HEK293T (cell line): ENCODE results near the gene ST6GAL1.

ENCODE experiments used
- ARNT ChIP-seq: fragments of 450-650 bp; IDR thresholded peaks from 2 replicates; pipeline ENCODE4 v1.6.1; 2017; ENCODE audit warnings: mild to moderate bottlenecking
- BHLHE40 ChIP-seq: fragments of 450-650 bp; IDR thresholded peaks from 2 replicates; pipeline ENCODE4 v1.6.1; 2016; ENCODE audit warnings: mild to moderate bottlenecking, moderate library complexity, borderline replicate concordance
- ELF4 ChIP-seq: fragments of 450-650 bp; IDR thresholded peaks from 2 replicates; pipeline ENCODE4 v1.6.1; 2017; ENCODE audit warnings: antibody characterized with exemption
- FOXK2 ChIP-seq: fragments of 450-650 bp; IDR thresholded peaks from 2 replicates; pipeline ENCODE4 v1.6.1; 2016; ENCODE audit warnings: mild to moderate bottlenecking
- FOXM1 ChIP-seq: fragments of 450-650 bp; IDR thresholded peaks from 2 replicates; pipeline ENCODE4 v1.6.1; 2017; ENCODE audit warnings: mild to moderate bottlenecking, borderline replicate concordance
- L3MBTL2 ChIP-seq: fragments of 450-650 bp; conservative IDR thresholded peaks from 2 replicates; pipeline ENCODE4 v1.6.1; 2016; ENCODE audit warnings: mild to moderate bottlenecking
- SP1 ChIP-seq: fragments of 450-650 bp; IDR thresholded peaks from 2 replicates; pipeline ENCODE4 v1.6.1; 2017
- SUZ12 ChIP-seq: fragments of 450-650 bp; IDR thresholded peaks from 2 replicates; pipeline ENCODE4 v1.6.1; 2016; ENCODE audit warnings: mild to moderate bottlenecking
- ZNF384 ChIP-seq: fragments of 450-650 bp; IDR thresholded peaks from 2 replicates; pipeline ENCODE4 v1.6.1; 2016

DNA sequence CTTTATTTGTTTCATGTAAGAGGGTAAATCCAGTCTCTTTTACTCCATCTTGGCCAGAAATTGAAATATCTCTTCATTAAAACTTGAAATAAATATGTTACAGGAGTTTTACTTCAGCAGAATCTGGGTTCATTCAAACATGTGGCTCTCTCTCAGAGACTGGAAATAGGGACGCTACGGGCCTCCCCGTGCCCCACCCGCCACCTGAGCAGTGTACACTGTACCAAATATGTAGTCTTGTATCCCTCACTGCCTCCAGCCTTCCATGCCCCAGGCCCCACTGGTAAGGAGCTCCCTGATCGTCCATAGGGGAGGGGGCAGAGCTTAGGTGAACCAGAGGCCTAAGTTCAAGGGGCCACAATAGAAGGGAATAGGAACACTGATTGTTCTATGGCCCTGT is 172.9 kb downstream of the ST6GAL1 start:
- TF ChIP-seq FOXM1 (no peak), L3MBTL2 (no peak), ARNT (no peak), ELF4 (no peak), FOXK2 (no peak), SP1 (no peak), BHLHE40 (no peak), SUZ12 (no peak), ZNF384 (no peak)
